SW 1271 (cell line): ENCODE measurements around the gene KYAT1.

Source experiments
- DNase-seq, 2 experiments: peaks; one replicate each; lab custom pipeline; 2025; lab: John Stamatoyannopoulos, UW

Gene KYAT1

GRCh38 chr9:128908372-128908771, 26.6 kb upstream of the KYAT1 start:
- no peak for DNase-seq

GRCh38 chr9:128906741-128907140, 25.0 kb upstream of the KYAT1 start:
- no peak for DNase-seq

GRCh38 chr9:128905964-128906363, 24.2 kb upstream of the KYAT1 start:
- no peak for DNase-seq

- DNase-seq = no peak
Measured at GRCh38 chr9:128903871-128904620, 22.3 kb upstream of the KYAT1 start.

- DNase-seq = no peak
Measured at GRCh38 chr9:128903079-128903461, 21.3 kb upstream of the KYAT1 start.

- DNase-seq = no peak
Measured at GRCh38 chr9:128902351-128903078, 20.8 kb upstream of the KYAT1 start.

- DNase-seq = no peak
Measured at GRCh38 chr9:128901822-128902221, 20.1 kb upstream of the KYAT1 start.

GRCh38 chr9:128901379-128901778, 19.6 kb upstream of the KYAT1 start:
- DNase-seq = no peak

- peak in 1 of 2 experiments; percentile 25 for DNase-seq
Measured at GRCh38 chr9:128899566-128900322, 18.0 kb upstream of the KYAT1 start.

- DNase-seq = no peak
Measured at GRCh38 chr9:128898845-128899565, 17.3 kb upstream of the KYAT1 start.

GRCh38 chr9:128898382-128898781, 16.6 kb upstream of the KYAT1 start:
- no peak for DNase-seq

GRCh38 chr9:128895556-128895955, 13.8 kb upstream of the KYAT1 start:
- DNase-seq = no peak

GRCh38 chr9:128894764-128895163, 13.0 kb upstream of the KYAT1 start:
- no peak for DNase-seq

GRCh38 chr9:128893354-128893753, 11.6 kb upstream of the KYAT1 start:
- DNase-seq = no peak

GRCh38 chr9:128892221-128892921, 10.6 kb upstream of the KYAT1 start:
- peak; percentile 53 for DNase-seq

- no peak for DNase-seq
Measured at GRCh38 chr9:128891321-128892220, 9.8 kb upstream of the KYAT1 start.

GRCh38 chr9:128887914-128888350, 6.2 kb upstream of the KYAT1 start:
- no peak for DNase-seq

- DNase-seq = no peak
Measured at GRCh38 chr9:128887049-128887448, 5.3 kb upstream of the KYAT1 start.

GRCh38 chr9:128886211-128886891, 4.6 kb upstream of the KYAT1 start:
- DNase-seq = no peak

- no peak for DNase-seq
Measured at GRCh38 chr9:128885798-128886197, 4.0 kb upstream of the KYAT1 start.
